ENCODE data around the gene PRKD2. TPM values are rescaled to one million over a fixed set of nuclear protein-coding genes. Genes with fewer than 3 reads are reported as not detected.

Gene PRKD2
- total and polyA plus RNA-seq, 2 donors (not counting 1 experiment from before 2014, with no cell fraction given), result 8.1 to 11.6 TPM

- Histone ChIP-seq H2AFZ (ENCODE audit: low read length) (no peak overlapping the region), H3K79me2 (ENCODE audit: control insufficient read depth, insufficient read depth, low read length) (peaks cover 17% of the 10 kb centered on the region), H3K4me2 (ENCODE audit: extremely low read depth, insufficient read depth, low read length) (no peak overlapping the region), H3K4me3 (replicated peaks in 1 of 4; ENCODE audit: control extremely low read depth in 1 of 4, insufficient read depth in 1 of 4, low read depth in 3 of 4, low read length in 4 of 4) (no peak overlapping the region), H3K27me3 (ENCODE audit: control insufficient read depth, insufficient read depth, low read length) (no peaks in the 10 kb centered on the region), H3K9ac (ENCODE audit: insufficient read depth, low read length) (no peak overlapping the region), H3K4me1 (ENCODE audit: control insufficient read depth, extremely low read depth, insufficient read depth, low read length) (peaks cover 2% of the 10 kb centered on the region), H3K36me3 (ENCODE audit: control insufficient read depth, insufficient read depth, low read length) (peaks cover 20% of the 10 kb centered on the region), H3K9me3 (ENCODE audit: control insufficient read depth, insufficient read depth, low read depth, low read length) (no peaks in the 10 kb centered on the region), H4K20me1 (ENCODE audit: control insufficient read depth, extremely low read depth, insufficient read depth, low read length) (no peaks in the 10 kb centered on the region), H3K27ac (ENCODE audit: insufficient read depth, low read length) (no peak overlapping the region)
- no peak for DNase-seq (ENCODE audit: low read depth in 2 of 2)
- no peak for TF ChIP-seq EZH2 (IDR thresholded peaks at IDR 0.05; ENCODE audit: low read length, missing control alignments)
- no peak for TF ChIP-seq CTCF (conservative IDR thresholded peaks at IDR 0.05 in 1 of 2, IDR thresholded peaks at IDR 0.05 in 1 of 2; ENCODE audit: low read depth in 1 of 2, low read length in 2 of 2)
These were observed 1.4 kb upstream of the PRKD2 start for GRCh38 chr19:46718157-46718933.

- no peak overlapping the region for H3K9ac ChIP-seq (ENCODE audit: insufficient read depth, low read length)
- peak overlapping the region; percentile 95 for H3K4me2 ChIP-seq (ENCODE audit: extremely low read depth, insufficient read depth, low read length)
- H3K9me3 ChIP-seq (ENCODE audit: control insufficient read depth, insufficient read depth, low read depth, low read length), result no peaks in the 10 kb centered on the region
- H4K20me1 ChIP-seq (ENCODE audit: control insufficient read depth, extremely low read depth, insufficient read depth, low read length), result no peaks in the 10 kb centered on the region
- H3K27me3 ChIP-seq (ENCODE audit: control insufficient read depth, insufficient read depth, low read length), result no peaks in the 10 kb centered on the region
- H3K4me3 ChIP-seq (replicated peaks in 1 of 4; ENCODE audit: control extremely low read depth in 1 of 4, insufficient read depth in 1 of 4, low read depth in 3 of 4, low read length in 4 of 4), result peak overlapping the region in 3 of 4 experiments; percentile 73 to 78 (median 75)
- peaks cover 2% of the 10 kb centered on the region for H3K4me1 ChIP-seq (ENCODE audit: control insufficient read depth, extremely low read depth, insufficient read depth, low read length)
- TF ChIP-seq EZH2 (IDR thresholded peaks at IDR 0.05; ENCODE audit: low read length, missing control alignments) (no peak), CTCF (conservative IDR thresholded peaks at IDR 0.05 in 1 of 2, IDR thresholded peaks at IDR 0.05 in 1 of 2; ENCODE audit: low read depth in 1 of 2, low read length in 2 of 2) (no peak)
- H3K36me3 ChIP-seq (ENCODE audit: control insufficient read depth, insufficient read depth, low read length), result peaks cover 19% of the 10 kb centered on the region
- no peak overlapping the region for H3K27ac ChIP-seq (ENCODE audit: insufficient read depth, low read length)
- no peak for DNase-seq (ENCODE audit: low read depth in 2 of 2)
- peaks cover 17% of the 10 kb centered on the region for H3K79me2 ChIP-seq (ENCODE audit: control insufficient read depth, insufficient read depth, low read length)
- no peak overlapping the region for H2AFZ ChIP-seq (ENCODE audit: low read length)
These were observed 816 bp upstream of the PRKD2 start for GRCh38 chr19:46717716-46718143.

GRCh38 chr19:46716672-46717033 lies 261 bp downstream of the PRKD2 start:
- Histone ChIP-seq H3K9me3 (ENCODE audit: control insufficient read depth, insufficient read depth, low read depth, low read length) (no peaks in the 10 kb centered on the region), H2AFZ (ENCODE audit: low read length) (no peak overlapping the region), H3K36me3 (ENCODE audit: control insufficient read depth, insufficient read depth, low read length) (peaks cover 13% of the 10 kb centered on the region), H4K20me1 (ENCODE audit: control insufficient read depth, extremely low read depth, insufficient read depth, low read length) (no peaks in the 10 kb centered on the region), H3K4me1 (ENCODE audit: control insufficient read depth, extremely low read depth, insufficient read depth, low read length) (peaks cover 2% of the 10 kb centered on the region), H3K27ac (ENCODE audit: insufficient read depth, low read length) (peak overlapping the region; percentile 78), H3K9ac (ENCODE audit: insufficient read depth, low read length) (peak overlapping the region; percentile 67), H3K27me3 (ENCODE audit: control insufficient read depth, insufficient read depth, low read length) (no peaks in the 10 kb centered on the region), H3K4me3 (replicated peaks in 1 of 4; ENCODE audit: control extremely low read depth in 1 of 4, insufficient read depth in 1 of 4, low read depth in 3 of 4, low read length in 4 of 4) (peak overlapping the region; percentile 61 to 89 (median 76)), H3K4me2 (ENCODE audit: extremely low read depth, insufficient read depth, low read length) (peak overlapping the region; percentile 95), H3K79me2 (ENCODE audit: control insufficient read depth, insufficient read depth, low read length) (peaks cover 17% of the 10 kb centered on the region)
- TF ChIP-seq EZH2 (IDR thresholded peaks at IDR 0.05; ENCODE audit: low read length, missing control alignments) (no peak), CTCF (conservative IDR thresholded peaks at IDR 0.05 in 1 of 2, IDR thresholded peaks at IDR 0.05 in 1 of 2; ENCODE audit: low read depth in 1 of 2, low read length in 2 of 2) (no peak)
- no peak for DNase-seq (ENCODE audit: low read depth in 2 of 2)

All from fibroblast of lung (primary cell).